ENCODE results near the gene SHMT2. TPM values are rescaled to one million over a fixed set of nuclear protein-coding genes. Genes with fewer than 3 reads are reported as not detected.

The SHMT2 gene
- total RNA-seq: 297 and 310 TPM in 2 replicates

- Mint-ChIP-seq H3K36me3 (ENCODE audit: low read depth) (peaks cover 45% of the 10 kb centered on the region), H3K4me1 (peaks cover 55% of the 10 kb centered on the region), H3K4me3 (peak within 1 kb of the TSS; percentile 100), H3K27me3 (peaks cover 17% of the 10 kb centered on the region), H3K27ac (peak within 1 kb of the TSS; percentile 98), H3K9me3 (no peaks in the 10 kb centered on the region)
- DNase-seq: peak; percentile 98
- intact Hi-C loops (cut with micrococcal nuclease): loop anchor here (1.0 kb wide), 1 partner anchor 9 kb away; no protein-coding TSS in a partner anchor
Observed at GRCh38 chr12:57229634-57230380, at the start of gene SHMT2. Gene SHMT2, plus strand, starts transcription at chr12:57229711. Its CDS starts 68 bp downstream, at chr12:57229779.

GRCh38 chr12:57180321-57180989 is 49.1 kb upstream of the SHMT2 start:
- intact Hi-C loops (cut with micrococcal nuclease): loop anchor here (5.0 to 10.0 kb wide), 2 partner anchors 113 to 426 kb away; partner anchors contain the start of gene PRIM1
- H3K9me3 Mint-ChIP-seq: no peaks in the 10 kb centered on the region
- H3K4me3 Mint-ChIP-seq: no peak overlapping the region
- peaks cover 7% of the 10 kb centered on the region for H3K4me1 Mint-ChIP-seq
- no peaks in the 10 kb centered on the region for H3K36me3 Mint-ChIP-seq (ENCODE audit: low read depth)
- no peak for DNase-seq
- no peak overlapping the region for H3K27ac Mint-ChIP-seq
- H3K27me3 Mint-ChIP-seq: peaks cover 2% of the 10 kb centered on the region

- Mint-ChIP-seq H3K27me3 (peaks cover 2% of the 10 kb centered on the region), H3K27ac (no peak overlapping the region), H3K9me3 (no peaks in the 10 kb centered on the region), H3K4me3 (no peak overlapping the region), H3K36me3 (ENCODE audit: low read depth) (no peaks in the 10 kb centered on the region), H3K4me1 (peaks cover 7% of the 10 kb centered on the region)
- DNase-seq: no peak
- intact Hi-C loops (cut with micrococcal nuclease): loop anchor here (5.0 to 10.0 kb wide), 2 partner anchors 114 to 426 kb away; partner anchors contain the start of gene PRIM1
Observed at GRCh38 chr12:57181072-57181471, 48.4 kb upstream of the SHMT2 start.

GRCh38 chr12:57181561-57182155 is 47.9 kb upstream of the SHMT2 start:
- Mint-ChIP-seq H3K27me3 (peaks cover 2% of the 10 kb centered on the region), H3K27ac (no peak overlapping the region), H3K4me1 (peaks cover 7% of the 10 kb centered on the region), H3K36me3 (ENCODE audit: low read depth) (no peaks in the 10 kb centered on the region), H3K9me3 (no peaks in the 10 kb centered on the region), H3K4me3 (no peak overlapping the region)
- DNase-seq: no peak
- intact Hi-C loops (cut with micrococcal nuclease): loop anchor here (2.0 to 10.0 kb wide), 3 partner anchors 114 to 427 kb away; partner anchors contain the start of genes PRIM1 and ZBTB39

GRCh38 chr12:57182918-57183575 is 46.5 kb upstream of the SHMT2 start:
- Mint-ChIP-seq H3K4me3 (no peak overlapping the region), H3K27ac (no peak overlapping the region), H3K27me3 (peaks cover 2% of the 10 kb centered on the region), H3K4me1 (peaks cover 7% of the 10 kb centered on the region), H3K9me3 (no peaks in the 10 kb centered on the region), H3K36me3 (ENCODE audit: low read depth) (no peaks in the 10 kb centered on the region)
- DNase-seq: peak; percentile 94
- intact Hi-C loops (cut with micrococcal nuclease): loop anchor here (1.0 to 10.0 kb wide), 4 partner anchors 59 to 428 kb away; partner anchors contain the start of genes PRIM1 and ZBTB39

GRCh38 chr12:57183939-57184725 is 45.4 kb upstream of the SHMT2 start:
- H3K36me3 Mint-ChIP-seq (ENCODE audit: low read depth): no peaks in the 10 kb centered on the region
- H3K4me1 Mint-ChIP-seq: peaks cover 7% of the 10 kb centered on the region
- intact Hi-C loops (cut with micrococcal nuclease): loop anchor here (1.0 to 10.0 kb wide), 4 partner anchors 60 to 429 kb away; partner anchors contain the start of genes PRIM1 and ZBTB39
- no peak for DNase-seq
- no peak overlapping the region for H3K27ac Mint-ChIP-seq
- no peak overlapping the region for H3K4me3 Mint-ChIP-seq
- H3K27me3 Mint-ChIP-seq: peaks cover 2% of the 10 kb centered on the region
- no peaks in the 10 kb centered on the region for H3K9me3 Mint-ChIP-seq

GRCh38 chr12:57185403-57185802 is 44.1 kb upstream of the SHMT2 start:
- Mint-ChIP-seq H3K36me3 (ENCODE audit: low read depth) (no peaks in the 10 kb centered on the region), H3K4me1 (peaks cover 7% of the 10 kb centered on the region), H3K9me3 (no peaks in the 10 kb centered on the region), H3K27me3 (peaks cover 2% of the 10 kb centered on the region), H3K27ac (no peak overlapping the region), H3K4me3 (no peak overlapping the region)
- no peak for DNase-seq
- intact Hi-C loops (cut with micrococcal nuclease): loop anchor here (10.0 kb wide), 1 partner anchor 431 kb away; the partner anchor contains the start of gene PRIM1

GRCh38 chr12:57185906-57186508 is 43.5 kb upstream of the SHMT2 start:
- Mint-ChIP-seq H3K9me3 (no peaks in the 10 kb centered on the region), H3K27me3 (peaks cover 2% of the 10 kb centered on the region), H3K27ac (no peak overlapping the region), H3K4me1 (peaks cover 7% of the 10 kb centered on the region), H3K4me3 (no peak overlapping the region), H3K36me3 (ENCODE audit: low read depth) (no peaks in the 10 kb centered on the region)
- intact Hi-C loops (cut with micrococcal nuclease): loop anchor here (10.0 kb wide), 1 partner anchor 431 kb away; the partner anchor contains the start of gene PRIM1
- DNase-seq: no peak

- Mint-ChIP-seq H3K9me3 (no peaks in the 10 kb centered on the region), H3K36me3 (ENCODE audit: low read depth) (no peaks in the 10 kb centered on the region), H3K27ac (no peak overlapping the region), H3K27me3 (peaks cover 2% of the 10 kb centered on the region), H3K4me3 (no peak overlapping the region), H3K4me1 (peaks cover 7% of the 10 kb centered on the region)
- DNase-seq: no peak
- intact Hi-C loops (cut with micrococcal nuclease): loop anchor here (10.0 kb wide), 1 partner anchor 433 kb away; the partner anchor contains the start of gene PRIM1
Observed at GRCh38 chr12:57187222-57188089, 42.1 kb upstream of the SHMT2 start.

- Mint-ChIP-seq H3K4me1 (peaks cover 3% of the 10 kb centered on the region), H3K27me3 (no peaks in the 10 kb centered on the region), H3K27ac (no peak overlapping the region), H3K4me3 (no peak overlapping the region), H3K36me3 (ENCODE audit: low read depth) (no peaks in the 10 kb centered on the region), H3K9me3 (no peaks in the 10 kb centered on the region)
- no peak for DNase-seq
- intact Hi-C loops (cut with micrococcal nuclease): loop anchor here (10.0 kb wide), 1 partner anchor 433 kb away; the partner anchor contains the start of gene PRIM1
Observed at GRCh38 chr12:57188090-57188425, 41.5 kb upstream of the SHMT2 start.

- no peaks in the 10 kb centered on the region for H3K4me1 Mint-ChIP-seq
- intact Hi-C loops (cut with micrococcal nuclease): no loop called here
Observed at GRCh38 chr12:57190037-57190436, 39.5 kb upstream of the SHMT2 start.

GRCh38 chr12:57190821-57191220 is 38.7 kb upstream of the SHMT2 start:
- no peak overlapping the region for H3K4me3 Mint-ChIP-seq
- intact Hi-C loops (cut with micrococcal nuclease): no loop called here

More at GRCh38 chr12:57190037-57190436, 39.5 kb upstream of the SHMT2 start:
- no peak for DNase-seq
- Mint-ChIP-seq H3K36me3 (ENCODE audit: low read depth) (no peaks in the 10 kb centered on the region), H3K27ac (no peak overlapping the region), H3K27me3 (no peaks in the 10 kb centered on the region), H3K4me3 (no peak overlapping the region), H3K9me3 (no peaks in the 10 kb centered on the region)

More at GRCh38 chr12:57190821-57191220, 38.7 kb upstream of the SHMT2 start:
- no peak for DNase-seq
- no peaks in the 10 kb centered on the region for H3K9me3 Mint-ChIP-seq
- no peaks in the 10 kb centered on the region for H3K27me3 Mint-ChIP-seq
- H3K36me3 Mint-ChIP-seq (ENCODE audit: low read depth): no peaks in the 10 kb centered on the region
- H3K27ac Mint-ChIP-seq: no peak overlapping the region
- no peaks in the 10 kb centered on the region for H3K4me1 Mint-ChIP-seq
